HG03066 (cell line): Measurements from ENCODE around the gene XRN2.
"Not testable (repeated sequence)": the region's sequence is repeated elsewhere in the genome, so short reads cannot be mapped to it uniquely, and the experiment has no call there.

Experiments used
- ATAC-seq: cut with Tn5 transposase; IDR thresholded peaks from one replicate; pipeline ENCODE4 v1.9.1; 2021; ENCODE audit warnings: low read depth; ENCODE audit not compliant: unreplicated experiment

Gene XRN2

GRCh38 chr20:21419147-21419546, 116.0 kb downstream of the XRN2 start:
- not testable (repeated sequence) for ATAC-seq

GRCh38 chr20:21421601-21422236, 118.6 kb downstream of the XRN2 start:
- no peak for ATAC-seq

- not testable (repeated sequence) for ATAC-seq
Measured at GRCh38 chr20:21423712-21424111, 120.6 kb downstream of the XRN2 start.

- ATAC-seq: no peak
Measured at GRCh38 chr20:21424846-21425245, 121.7 kb downstream of the XRN2 start.

GRCh38 chr20:21430020-21430419, 126.9 kb downstream of the XRN2 start:
- ATAC-seq: no peak

GRCh38 chr20:21432911-21433310, 129.8 kb downstream of the XRN2 start:
- no peak for ATAC-seq

GRCh38 chr20:21433329-21433890, 130.3 kb downstream of the XRN2 start:
- no peak for ATAC-seq

- no peak for ATAC-seq
Measured at GRCh38 chr20:21435576-21435975, 132.4 kb downstream of the XRN2 start.

GRCh38 chr20:21436205-21436604, 133.1 kb downstream of the XRN2 start:
- no peak for ATAC-seq

- ATAC-seq: no peak
Measured at GRCh38 chr20:21437248-21437647, 134.1 kb downstream of the XRN2 start.

GRCh38 chr20:21437816-21438215, 134.7 kb downstream of the XRN2 start:
- ATAC-seq: no peak
